ENCODE measurements around the gene LIPE.

LIPE gene

GRCh38 chr19:42459926-42460325 lies 32.7 kb upstream of the LIPE start:
- TF ChIP-seq GATA3 (IDR thresholded peaks at IDR 0.05; ENCODE audit: low read depth, low read length) (no peak), GATA2 (IDR thresholded peaks at IDR 0.05; ENCODE audit: low read depth, low read length) (no peak)

GRCh38 chr19:42455621-42456081 lies 28.5 kb upstream of the LIPE start:
- TF ChIP-seq GATA3 (IDR thresholded peaks at IDR 0.05; ENCODE audit: low read depth, low read length) (no peak), GATA2 (IDR thresholded peaks at IDR 0.05; ENCODE audit: low read depth, low read length) (no peak)

GRCh38 chr19:42455086-42455485 lies 27.9 kb upstream of the LIPE start:
- TF ChIP-seq GATA2 (IDR thresholded peaks at IDR 0.05; ENCODE audit: low read depth, low read length) (no peak), GATA3 (IDR thresholded peaks at IDR 0.05; ENCODE audit: low read depth, low read length) (no peak)

GRCh38 chr19:42452590-42452989 lies 25.4 kb upstream of the LIPE start:
- TF ChIP-seq GATA3 (IDR thresholded peaks at IDR 0.05; ENCODE audit: low read depth, low read length) (no peak), GATA2 (IDR thresholded peaks at IDR 0.05; ENCODE audit: low read depth, low read length) (no peak)

- TF ChIP-seq GATA2 (IDR thresholded peaks at IDR 0.05; ENCODE audit: low read depth, low read length) (0 out of 2 replicates have a peak, but pooled peaks have one; percentile 14), GATA3 (IDR thresholded peaks at IDR 0.05; ENCODE audit: low read depth, low read length) (no peak)
Observed at GRCh38 chr19:42450314-42450934, 23.2 kb upstream of the LIPE start.

- TF ChIP-seq GATA2 (IDR thresholded peaks at IDR 0.05; ENCODE audit: low read depth, low read length) (no peak), GATA3 (IDR thresholded peaks at IDR 0.05; ENCODE audit: low read depth, low read length) (no peak)
Observed at GRCh38 chr19:42445948-42446347, 18.8 kb upstream of the LIPE start.

- no peak for TF ChIP-seq GATA2 (IDR thresholded peaks at IDR 0.05; ENCODE audit: low read depth, low read length)
- TF ChIP-seq GATA3 (IDR thresholded peaks at IDR 0.05; ENCODE audit: low read depth, low read length), result no peak
Observed at GRCh38 chr19:42443944-42444398, 16.8 kb upstream of the LIPE start.

GRCh38 chr19:42442833-42443232 lies 15.6 kb upstream of the LIPE start, which contains the start of gene CXCL17:
Gene CXCL17 (minus strand): TSS chr19:42442946. CDS start chr19:42442832, 114 bp downstream.
- no peak for TF ChIP-seq GATA3 (IDR thresholded peaks at IDR 0.05; ENCODE audit: low read depth, low read length)
- no peak for TF ChIP-seq GATA2 (IDR thresholded peaks at IDR 0.05; ENCODE audit: low read depth, low read length)

- TF ChIP-seq GATA2 (IDR thresholded peaks at IDR 0.05; ENCODE audit: low read depth, low read length) (no peak), GATA3 (IDR thresholded peaks at IDR 0.05; ENCODE audit: low read depth, low read length) (no peak)
Observed at GRCh38 chr19:42441049-42441445, 13.9 kb upstream of the LIPE start.

- TF ChIP-seq GATA2 (IDR thresholded peaks at IDR 0.05; ENCODE audit: low read depth, low read length), result no peak
- no peak for TF ChIP-seq GATA3 (IDR thresholded peaks at IDR 0.05; ENCODE audit: low read depth, low read length)
Observed at GRCh38 chr19:42440357-42441048, 13.3 kb upstream of the LIPE start.

- TF ChIP-seq GATA2 (IDR thresholded peaks at IDR 0.05; ENCODE audit: low read depth, low read length) (no peak), GATA3 (IDR thresholded peaks at IDR 0.05; ENCODE audit: low read depth, low read length) (no peak)
Observed at GRCh38 chr19:42436006-42436405, 8.8 kb upstream of the LIPE start.

- TF ChIP-seq GATA2 (IDR thresholded peaks at IDR 0.05; ENCODE audit: low read depth, low read length) (no peak), GATA3 (IDR thresholded peaks at IDR 0.05; ENCODE audit: low read depth, low read length) (no peak)
Observed at GRCh38 chr19:42435316-42435715, 8.1 kb upstream of the LIPE start.

- TF ChIP-seq GATA2 (IDR thresholded peaks at IDR 0.05; ENCODE audit: low read depth, low read length) (no peak), GATA3 (IDR thresholded peaks at IDR 0.05; ENCODE audit: low read depth, low read length) (no peak)
Observed at GRCh38 chr19:42433503-42434260, 6.5 kb upstream of the LIPE start.

GRCh38 chr19:42431486-42431885 lies 4.3 kb upstream of the LIPE start:
- TF ChIP-seq GATA3 (IDR thresholded peaks at IDR 0.05; ENCODE audit: low read depth, low read length), result no peak
- TF ChIP-seq GATA2 (IDR thresholded peaks at IDR 0.05; ENCODE audit: low read depth, low read length), result no peak

Measured in SH-SY5Y (cell line).